Neutrophil (primary cell): ENCODE results near the gene SIM2.

Experiments
- H3K27ac ChIP-seq: fragments of 200-600 bp; sonication (generic); 2 replicates; pipeline ENCODE4 v1.5.1; 2016; ENCODE audit warnings: mild to moderate bottlenecking, moderate library complexity
- H3K27me3 ChIP-seq: fragments of 200-600 bp; sonication (generic); 2 replicates; pipeline ENCODE4 v1.6.0; 2016; ENCODE audit warnings: mild to moderate bottlenecking
- H3K36me3 ChIP-seq: fragments of 200-600 bp; sonication (generic); 2 replicates; pipeline ENCODE4 v1.5.1; 2017
- H3K4me1 ChIP-seq, 2 experiments: fragments of 200-600 bp in 1 of 2; sonication (generic) in 1 of 2; 1 replicate in 1 of 2; 2 replicates in 1 of 2; pipeline versions ENCODE4 v1.5.1 to v1.6.1; 2013 to 2016; ENCODE audit warnings: low read depth in 1 of 2, low read length in 1 of 2, mild to moderate bottlenecking in 1 of 2, moderate library complexity in 1 of 2; ENCODE audit not compliant: control insufficient read depth in 1 of 2, insufficient read depth in 1 of 2
- H3K4me3 ChIP-seq, 2 experiments: fragments of 200-600 bp in 1 of 2; sonication (generic) in 1 of 2; 1 replicate in 1 of 2; 2 replicates in 1 of 2; pipeline ENCODE4 v1.5.1; 2013 to 2016; ENCODE audit warnings: low read depth in 1 of 2, low read length in 1 of 2, mild to moderate bottlenecking in 1 of 2, moderate library complexity in 1 of 2
- H3K9me3 ChIP-seq: fragments of 200-600 bp; sonication (generic); 2 replicates; pipeline ENCODE4 v1.5.1; 2016
- TF ChIP-seq, protein P1 (sequence below): fragments of 200-600 bp; sonication (generic); IDR thresholded peaks from 2 replicates; pipeline ENCODE4 v1.5.1; 2016; ENCODE audit warnings: antibody characterized with exemption

The SIM2 gene

GRCh38 chr21:36700295-36700970 is 1.5 kb downstream of the SIM2 start:
- Histone ChIP-seq H3K9me3 (no peaks in the 10 kb centered on the region), H3K4me3 (no peak overlapping the region), H3K36me3 (no peaks in the 10 kb centered on the region), H3K4me1 (no peaks in the 10 kb centered on the region), H3K27ac (no peak overlapping the region), H3K27me3 (peaks cover 100% of the 10 kb centered on the region)
- TF ChIP-seq, protein P1, sequence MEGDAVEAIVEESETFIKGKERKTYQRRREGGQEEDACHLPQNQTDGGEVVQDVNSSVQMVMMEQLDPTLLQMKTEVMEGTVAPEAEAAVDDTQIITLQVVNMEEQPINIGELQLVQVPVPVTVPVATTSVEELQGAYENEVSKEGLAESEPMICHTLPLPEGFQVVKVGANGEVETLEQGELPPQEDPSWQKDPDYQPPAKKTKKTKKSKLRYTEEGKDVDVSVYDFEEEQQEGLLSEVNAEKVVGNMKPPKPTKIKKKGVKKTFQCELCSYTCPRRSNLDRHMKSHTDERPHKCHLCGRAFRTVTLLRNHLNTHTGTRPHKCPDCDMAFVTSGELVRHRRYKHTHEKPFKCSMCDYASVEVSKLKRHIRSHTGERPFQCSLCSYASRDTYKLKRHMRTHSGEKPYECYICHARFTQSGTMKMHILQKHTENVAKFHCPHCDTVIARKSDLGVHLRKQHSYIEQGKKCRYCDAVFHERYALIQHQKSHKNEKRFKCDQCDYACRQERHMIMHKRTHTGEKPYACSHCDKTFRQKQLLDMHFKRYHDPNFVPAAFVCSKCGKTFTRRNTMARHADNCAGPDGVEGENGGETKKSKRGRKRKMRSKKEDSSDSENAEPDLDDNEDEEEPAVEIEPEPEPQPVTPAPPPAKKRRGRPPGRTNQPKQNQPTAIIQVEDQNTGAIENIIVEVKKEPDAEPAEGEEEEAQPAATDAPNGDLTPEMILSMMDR: no peak

DNA sequence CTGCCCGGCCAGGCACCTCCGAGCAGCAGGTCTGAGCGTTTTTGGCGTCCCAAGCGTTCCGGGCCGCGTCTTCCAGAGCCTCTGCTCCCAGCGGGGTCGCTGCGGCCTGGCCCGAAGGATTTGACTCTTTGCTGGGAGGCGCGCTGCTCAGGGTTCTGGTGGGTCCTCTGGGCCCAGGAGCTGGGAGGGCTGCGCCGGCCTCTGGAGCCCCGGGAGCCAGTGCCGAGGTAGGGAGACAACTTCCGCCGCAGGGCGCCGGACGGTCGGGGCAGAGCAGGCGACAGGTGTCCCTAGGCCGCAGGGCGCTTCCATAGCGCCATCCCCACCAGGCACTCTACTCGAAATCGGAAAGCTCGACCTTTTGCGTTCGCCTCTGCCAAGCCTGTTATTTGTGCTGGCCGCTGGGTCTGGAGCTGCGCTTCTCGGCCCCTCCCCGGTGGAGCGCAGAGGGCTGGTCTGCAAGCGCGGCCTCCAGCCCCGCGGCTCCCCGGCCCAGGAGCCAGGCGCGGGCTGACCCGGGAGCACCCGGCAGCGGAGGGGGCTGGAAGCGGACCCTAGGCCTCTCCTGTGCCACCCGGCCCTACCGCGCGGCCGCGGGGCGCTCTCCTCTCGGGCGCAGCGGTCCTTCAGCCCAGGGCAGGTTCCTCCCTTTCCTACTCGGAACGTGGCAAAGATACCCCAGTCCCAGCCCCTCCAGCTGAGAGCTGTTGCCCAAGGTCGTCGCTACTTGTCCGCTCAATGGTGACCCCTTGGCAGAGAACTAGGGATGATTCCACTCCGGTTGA is 2.2 kb downstream of the SIM2 start:
- H3K4me1 ChIP-seq: no peaks in the 10 kb centered on the region

GRCh38 chr21:36701756-36702621 is 3.1 kb downstream of the SIM2 start:
- Histone ChIP-seq H3K36me3 (no peaks in the 10 kb centered on the region), H3K4me1 (no peaks in the 10 kb centered on the region), H3K9me3 (no peaks in the 10 kb centered on the region), H3K27ac (no peak overlapping the region), H3K27me3 (peaks cover 100% of the 10 kb centered on the region), H3K4me3 (no peak overlapping the region)
- TF ChIP-seq, protein P1: no peak

More for the DNA sequence above, 2.2 kb downstream of the SIM2 start:
- H3K27ac ChIP-seq: no peak overlapping the region
- H3K36me3 ChIP-seq: no peaks in the 10 kb centered on the region
- peaks cover 100% of the 10 kb centered on the region for H3K27me3 ChIP-seq
- no peak overlapping the region for H3K4me3 ChIP-seq
- TF ChIP-seq, protein P1: no peak
- H3K9me3 ChIP-seq: no peaks in the 10 kb centered on the region

GRCh38 chr21:36702622-36702968 is 3.7 kb downstream of the SIM2 start:
- H3K27me3 ChIP-seq: peaks cover 100% of the 10 kb centered on the region
- no peak overlapping the region for H3K27ac ChIP-seq
- no peaks in the 10 kb centered on the region for H3K9me3 ChIP-seq
- no peaks in the 10 kb centered on the region for H3K4me1 ChIP-seq
- H3K4me3 ChIP-seq: no peak overlapping the region
- TF ChIP-seq, protein P1: no peak
- no peaks in the 10 kb centered on the region for H3K36me3 ChIP-seq

GRCh38 chr21:36703123-36703522 is 4.2 kb downstream of the SIM2 start:
- TF ChIP-seq, protein P1: no peak
- Histone ChIP-seq H3K4me1 (no peaks in the 10 kb centered on the region), H3K36me3 (no peaks in the 10 kb centered on the region), H3K9me3 (no peaks in the 10 kb centered on the region), H3K27me3 (peaks cover 100% of the 10 kb centered on the region), H3K27ac (no peak overlapping the region), H3K4me3 (no peak overlapping the region)
